Thyroid gland (tissue), 4 donors: ENCODE results near the gene PCYT2. TPM values are rescaled to one million over a fixed set of nuclear protein-coding genes. Genes with fewer than 3 reads are reported as not detected.

Source experiments
- DNase-seq, 2 donors: peaks; one replicate each; pipeline ENCODE4 v3.0.0-alpha.2; 2019
- H3K27ac ChIP-seq, 3 donors: fragments of 200-600 bp; sonication (generic); 1 replicate in 2 of 3; 2 replicates in 1 of 3; pipeline ENCODE4 v1.5.1; 2016 to 2019; ENCODE audit warnings: mild to moderate bottlenecking in 1 of 3, moderate library complexity in 1 of 3
- H3K27me3 ChIP-seq: fragments of 200-600 bp; sonication (generic); one replicate; pipeline ENCODE4 v1.5.1; 2019
- H3K36me3 ChIP-seq, 2 donors: fragments of 200-600 bp; sonication (generic); one replicate each; pipeline ENCODE4 v1.5.1; 2016 to 2019
- H3K4me1 ChIP-seq, 2 donors: fragments of 200-600 bp; sonication (generic); one replicate each; pipeline ENCODE4 v1.5.1; 2017 to 2019
- H3K4me3 ChIP-seq, 3 donors: fragments of 200-600 bp; sonication (generic); replicated peaks in 1 of 3; 1 replicate in 2 of 3; 2 replicates in 1 of 3; pipeline ENCODE4 v1.5.1; 2016; ENCODE audit warnings: mild to moderate bottlenecking in 1 of 3
- H3K9me3 ChIP-seq: fragments of 200-600 bp; sonication (generic); one replicate; pipeline ENCODE4 v1.5.1; 2017
- POLR2A ChIP-seq, 2 donors: fragments of 450-650 bp; IDR thresholded peaks; one replicate each; pipeline ENCODE4 v1.6.1; 2017; ENCODE audit warnings: antibody characterized with exemption in 2 of 2, mild to moderate bottlenecking in 2 of 2, moderate library complexity in 1 of 2
- WGBS, 2 donors: methylation state at CpG; one replicate each; pipeline ENCODE4 v1.1.5; 2017; 5-methylcytosine and 5-hydroxymethylcytosine counted together
- intact Hi-C: fragments of 100-400 bp; cut with DNase I; formaldehyde crosslinking; loops from one replicate; pipeline ENCODE4 v1.15.1; 2023
- total RNA-seq, 4 donors: library from RNA; depleted of rRNA; stranded (reverse); fragments of >200 nt; gene quantifications; one replicate each; pipeline ENCODE4 v1.2.3, GENCODE V29; 2016
- TF ChIP-seq, protein P1 (sequence below), 6 experiments: fragments of 200-600 bp in 3 of 6; fragments of 450-650 bp in 3 of 6; sonication (generic) in 3 of 6; IDR thresholded peaks; one replicate each; pipeline ENCODE4 v1.5.1; 2016 to 2019; ENCODE audit warnings: antibody characterized with exemption in 6 of 6, mild to moderate bottlenecking in 2 of 6, inconsistent platforms in 1 of 6, moderate library complexity in 1 of 6

The PCYT2 gene
- total RNA-seq, 4 donors from 2014 or later, result 30.4 to 36.5 (median 34.2) TPM

GRCh38 chr17:81903896-81904599 lies 7.2 kb downstream of the PCYT2 start:
- peaks cover 0 to 12% of the 10 kb centered on the region in 2 donors for H3K36me3 ChIP-seq
- no peak for DNase-seq
- H3K4me1 ChIP-seq, result peaks cover 0 to 14% of the 10 kb centered on the region in 2 donors
- no peaks in the 10 kb centered on the region for H3K27me3 ChIP-seq
- H3K9me3 ChIP-seq, result no peaks in the 10 kb centered on the region
- H3K27ac ChIP-seq, result no peak overlapping the region
- 92 to 96% methylated on average over 18 to 21 of the region's 24 CpGs for WGBS, 2 donors
- intact Hi-C loops, result no loop called here
- TF ChIP-seq, protein P1, sequence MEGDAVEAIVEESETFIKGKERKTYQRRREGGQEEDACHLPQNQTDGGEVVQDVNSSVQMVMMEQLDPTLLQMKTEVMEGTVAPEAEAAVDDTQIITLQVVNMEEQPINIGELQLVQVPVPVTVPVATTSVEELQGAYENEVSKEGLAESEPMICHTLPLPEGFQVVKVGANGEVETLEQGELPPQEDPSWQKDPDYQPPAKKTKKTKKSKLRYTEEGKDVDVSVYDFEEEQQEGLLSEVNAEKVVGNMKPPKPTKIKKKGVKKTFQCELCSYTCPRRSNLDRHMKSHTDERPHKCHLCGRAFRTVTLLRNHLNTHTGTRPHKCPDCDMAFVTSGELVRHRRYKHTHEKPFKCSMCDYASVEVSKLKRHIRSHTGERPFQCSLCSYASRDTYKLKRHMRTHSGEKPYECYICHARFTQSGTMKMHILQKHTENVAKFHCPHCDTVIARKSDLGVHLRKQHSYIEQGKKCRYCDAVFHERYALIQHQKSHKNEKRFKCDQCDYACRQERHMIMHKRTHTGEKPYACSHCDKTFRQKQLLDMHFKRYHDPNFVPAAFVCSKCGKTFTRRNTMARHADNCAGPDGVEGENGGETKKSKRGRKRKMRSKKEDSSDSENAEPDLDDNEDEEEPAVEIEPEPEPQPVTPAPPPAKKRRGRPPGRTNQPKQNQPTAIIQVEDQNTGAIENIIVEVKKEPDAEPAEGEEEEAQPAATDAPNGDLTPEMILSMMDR (IDR thresholded peaks at IDR 0.05), result no peak
- no peak for TF ChIP-seq POLR2A (IDR thresholded peaks at IDR 0.05)
- H3K4me3 ChIP-seq, result no peak overlapping the region

- peaks cover 0 to 14% of the 10 kb centered on the region in 2 donors for H3K4me1 ChIP-seq
- no peak overlapping the region for H3K27ac ChIP-seq
- H3K36me3 ChIP-seq, result peaks cover 3 to 16% of the 10 kb centered on the region in 2 donors
- H3K27me3 ChIP-seq, result no peaks in the 10 kb centered on the region
- WGBS, 2 donors, result 97% methylated on average over 6 to 7 of the region's 10 CpGs
- H3K9me3 ChIP-seq, result no peaks in the 10 kb centered on the region
- no peak for DNase-seq
- intact Hi-C loops, result no loop called here
- H3K4me3 ChIP-seq, result no peak overlapping the region
- TF ChIP-seq POLR2A (IDR thresholded peaks at IDR 0.05), result no peak
- TF ChIP-seq, protein P1 (IDR thresholded peaks at IDR 0.05), result no peak
Measured at GRCh38 chr17:81903415-81903831, 7.8 kb downstream of the PCYT2 start.

DNA sequence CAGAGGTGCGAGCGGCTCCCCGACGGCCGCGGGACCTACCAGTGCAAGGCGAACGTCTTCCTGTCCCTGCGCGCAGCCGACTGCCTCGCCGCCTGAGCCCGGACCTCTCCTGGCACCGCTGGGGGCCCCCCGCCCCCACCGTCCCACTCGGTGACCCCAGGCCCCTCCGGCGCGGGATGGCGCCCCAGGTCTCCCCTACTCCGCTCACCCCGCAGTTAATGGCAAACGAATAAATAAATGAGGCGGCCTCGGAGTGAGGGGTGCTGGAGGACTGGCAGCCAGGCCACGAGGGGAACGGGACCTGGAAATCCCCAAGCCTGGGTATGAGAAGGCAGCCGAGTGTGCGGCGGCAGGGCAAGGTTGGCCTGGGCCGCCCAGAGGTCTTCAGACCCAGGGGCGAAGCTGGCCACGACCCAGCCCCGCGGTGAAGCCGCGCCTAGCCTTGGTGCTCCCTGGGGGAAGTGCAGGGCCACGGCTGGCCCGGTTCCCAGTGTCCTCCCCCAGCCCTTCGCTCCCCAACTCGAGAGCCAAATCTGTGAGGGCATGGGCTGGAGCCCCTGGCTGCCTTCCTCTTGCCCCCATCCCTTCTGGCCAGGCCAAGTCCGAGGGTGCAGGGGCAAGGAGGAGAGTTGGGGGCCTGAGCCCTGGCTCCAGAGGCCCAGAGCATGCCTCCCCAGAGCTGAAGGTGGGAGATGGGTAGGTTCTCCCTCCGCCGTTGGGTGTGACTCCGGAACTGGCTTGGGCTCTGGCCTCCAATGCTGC lies 8.4 kb downstream of the PCYT2 start:
- peak overlapping the region in 1 of 3 donors; percentile 28 for H3K4me3 ChIP-seq
- no peaks in the 10 kb centered on the region for H3K9me3 ChIP-seq
- WGBS, 2 donors, result 25 to 57% methylated on average over 14 to 17 of the region's 47 CpGs
- H3K4me1 ChIP-seq, result peaks cover 0 to 14% of the 10 kb centered on the region in 2 donors
- DNase-seq, result no peak
- H3K27ac ChIP-seq, result no peak overlapping the region
- intact Hi-C loops, result no loop called here
- TF ChIP-seq POLR2A (IDR thresholded peaks at IDR 0.05), result no peak
- TF ChIP-seq, protein P1 (IDR thresholded peaks at IDR 0.05), result no peak
- peaks cover 9 to 22% of the 10 kb centered on the region in 2 donors for H3K36me3 ChIP-seq
- no peaks in the 10 kb centered on the region for H3K27me3 ChIP-seq

DNA sequence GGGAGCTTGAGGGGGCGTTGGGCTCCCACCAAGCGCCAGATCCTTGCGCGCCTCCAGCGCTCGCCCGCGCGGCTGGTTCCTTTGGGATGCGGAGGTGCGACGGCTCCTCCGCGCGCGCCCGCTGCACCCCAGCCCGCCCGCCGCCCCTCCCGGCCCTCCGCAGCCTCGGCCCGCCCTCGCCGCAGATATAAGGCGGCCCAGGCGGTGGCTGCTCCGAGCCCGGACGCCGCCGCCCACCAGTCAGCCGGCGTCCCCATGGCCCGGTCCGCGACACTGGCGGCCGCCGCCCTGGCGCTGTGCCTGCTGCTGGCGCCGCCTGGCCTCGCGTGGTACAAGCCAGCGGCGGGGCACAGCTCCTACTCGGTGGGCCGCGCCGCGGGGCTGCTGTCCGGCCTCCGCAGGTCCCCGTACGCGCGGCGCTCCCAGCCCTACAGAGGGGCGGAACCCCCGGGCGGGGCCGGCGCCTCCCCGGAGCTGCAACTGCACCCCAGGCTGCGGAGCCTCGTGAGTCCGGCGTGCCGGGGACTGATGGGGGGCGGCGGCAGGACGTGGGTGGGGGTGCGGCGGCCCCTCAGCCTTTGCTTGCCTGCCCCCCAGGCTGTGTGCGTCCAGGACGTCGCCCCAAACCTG lies 9.1 kb downstream of the PCYT2 start, which contains the start of gene NPB:
NPB (plus strand) TSS at position 216 of the 630 bp plus-strand sequence; CDS start at position 256, 40 bp downstream.
- H3K27ac ChIP-seq, result no peak within 1 kb of the TSS
- peaks cover 0 to 14% of the 10 kb centered on the region in 2 donors for H3K4me1 ChIP-seq
- H3K9me3 ChIP-seq, result no peaks in the 10 kb centered on the region
- H3K36me3 ChIP-seq, result peaks cover 12 to 18% of the 10 kb centered on the region in 2 donors
- H3K27me3 ChIP-seq, result no peaks in the 10 kb centered on the region
- intact Hi-C loops, result no loop called here
- peak; percentile 48 to 54 for DNase-seq
- H3K4me3 ChIP-seq, result peak within 1 kb of the TSS in 1 of 3 donors; percentile 28
- WGBS, 2 donors, result no CpG with 5 or more reads among the region's 79 CpGs
- TF ChIP-seq, protein P1 (IDR thresholded peaks at IDR 0.05), result no peak
- no peak for TF ChIP-seq POLR2A (IDR thresholded peaks at IDR 0.05)
